GM19463 (cell line): Measurements from ENCODE around the gene HMOX1.
A peak's percentile ranks its signal among the peaks of the same experiment; 100 is the strongest.
"Not testable (repeated sequence)": the region's sequence is repeated elsewhere in the genome, so short reads cannot be mapped to it uniquely, and the experiment has no call there.

ENCODE experiments used
- ATAC-seq: cut with Tn5 transposase; IDR thresholded peaks from one replicate; pipeline ENCODE4 v1.9.1; 2021; ENCODE audit warnings: mild to moderate bottlenecking, moderate library complexity; ENCODE audit not compliant: unreplicated experiment

Gene HMOX1

DNA sequence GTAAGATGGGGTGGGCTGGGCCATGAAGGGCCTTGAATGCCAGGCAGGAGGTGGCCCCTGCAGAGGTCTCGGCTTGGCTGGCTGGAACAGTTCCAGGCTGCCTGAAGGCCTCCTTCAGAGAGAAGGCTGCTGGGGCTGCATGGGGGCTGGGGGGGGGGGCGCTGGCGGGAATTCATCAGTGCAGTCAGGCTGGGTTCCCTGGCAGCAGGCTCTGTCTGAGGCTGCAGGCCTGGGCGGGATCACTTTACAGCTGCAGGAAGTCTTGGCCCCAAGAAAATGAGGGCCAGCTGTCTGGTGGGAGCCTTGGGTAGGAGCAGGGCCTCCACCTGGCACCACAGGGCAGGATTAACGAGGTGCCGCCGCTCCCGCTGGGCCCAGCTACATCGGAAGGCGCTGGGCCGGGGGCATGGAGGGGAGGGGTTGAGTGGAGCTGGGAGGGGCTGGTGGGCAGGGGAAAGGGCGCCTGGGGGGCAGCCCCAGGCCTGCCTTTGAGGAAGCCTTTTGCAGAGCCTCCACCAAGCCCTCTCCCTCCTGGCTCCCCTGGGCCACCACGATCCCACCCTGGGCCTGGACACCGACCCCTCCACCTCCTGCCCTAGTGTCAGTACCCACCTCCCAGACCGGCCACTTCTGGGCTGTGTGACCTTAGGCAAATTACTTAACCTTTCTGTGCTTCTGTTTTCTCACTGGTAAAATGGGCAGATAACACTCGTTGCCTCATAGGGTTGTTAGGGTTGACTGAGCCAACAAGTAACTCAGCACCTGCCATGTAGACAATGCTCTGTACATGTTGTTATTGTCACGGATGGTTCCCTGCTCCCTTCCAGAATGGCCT, 31.0 kb upstream of the HMOX1 start:
- ATAC-seq = no peak

DNA sequence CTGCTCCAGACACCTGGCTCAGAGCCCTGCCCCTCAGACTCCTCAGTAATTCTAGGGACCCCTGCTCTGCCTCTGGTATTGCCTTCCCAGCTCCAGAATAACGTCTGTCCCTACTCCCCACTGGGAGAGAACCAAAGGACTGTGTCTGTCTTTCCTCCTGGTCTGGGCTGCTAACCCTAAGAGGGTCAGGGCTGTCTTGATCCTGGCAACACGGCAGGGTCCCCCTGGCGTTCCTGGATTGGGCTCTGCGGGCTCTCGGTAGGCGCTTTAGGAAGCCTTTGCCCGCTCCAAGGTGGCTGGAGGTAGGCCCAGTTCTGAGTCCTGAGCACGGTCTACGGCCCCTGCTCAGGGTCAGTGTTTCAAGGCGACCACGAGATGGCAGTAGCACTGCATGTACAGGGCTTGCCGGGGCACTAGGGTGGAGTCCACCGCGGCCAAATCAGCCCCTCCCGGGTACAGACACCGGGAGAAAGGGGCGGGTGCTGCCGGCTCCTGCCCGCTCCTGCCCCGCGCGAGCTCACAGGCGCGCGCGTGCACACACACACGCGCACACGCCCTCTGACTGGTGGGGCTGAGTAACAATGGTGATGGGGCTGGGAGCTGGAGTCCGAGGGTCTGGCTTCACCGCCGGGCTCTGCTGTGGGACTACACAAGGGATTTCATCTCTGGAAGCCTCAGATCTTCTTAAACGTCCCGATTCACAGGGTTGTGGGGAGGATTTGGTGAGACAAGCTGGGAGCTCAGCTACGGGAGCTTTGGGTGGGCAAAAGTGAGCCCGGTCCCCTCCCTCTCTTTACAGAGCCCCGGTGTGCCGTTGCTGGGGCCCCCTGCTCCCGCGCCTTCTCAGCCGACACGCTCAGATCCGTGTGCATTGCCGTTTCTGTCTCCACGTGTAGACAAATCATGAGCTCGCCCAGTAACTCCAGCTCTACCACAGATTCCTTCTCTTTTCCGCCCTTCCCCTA, 30.1 kb upstream of the HMOX1 start:
- ATAC-seq = peak; percentile 72

DNA sequence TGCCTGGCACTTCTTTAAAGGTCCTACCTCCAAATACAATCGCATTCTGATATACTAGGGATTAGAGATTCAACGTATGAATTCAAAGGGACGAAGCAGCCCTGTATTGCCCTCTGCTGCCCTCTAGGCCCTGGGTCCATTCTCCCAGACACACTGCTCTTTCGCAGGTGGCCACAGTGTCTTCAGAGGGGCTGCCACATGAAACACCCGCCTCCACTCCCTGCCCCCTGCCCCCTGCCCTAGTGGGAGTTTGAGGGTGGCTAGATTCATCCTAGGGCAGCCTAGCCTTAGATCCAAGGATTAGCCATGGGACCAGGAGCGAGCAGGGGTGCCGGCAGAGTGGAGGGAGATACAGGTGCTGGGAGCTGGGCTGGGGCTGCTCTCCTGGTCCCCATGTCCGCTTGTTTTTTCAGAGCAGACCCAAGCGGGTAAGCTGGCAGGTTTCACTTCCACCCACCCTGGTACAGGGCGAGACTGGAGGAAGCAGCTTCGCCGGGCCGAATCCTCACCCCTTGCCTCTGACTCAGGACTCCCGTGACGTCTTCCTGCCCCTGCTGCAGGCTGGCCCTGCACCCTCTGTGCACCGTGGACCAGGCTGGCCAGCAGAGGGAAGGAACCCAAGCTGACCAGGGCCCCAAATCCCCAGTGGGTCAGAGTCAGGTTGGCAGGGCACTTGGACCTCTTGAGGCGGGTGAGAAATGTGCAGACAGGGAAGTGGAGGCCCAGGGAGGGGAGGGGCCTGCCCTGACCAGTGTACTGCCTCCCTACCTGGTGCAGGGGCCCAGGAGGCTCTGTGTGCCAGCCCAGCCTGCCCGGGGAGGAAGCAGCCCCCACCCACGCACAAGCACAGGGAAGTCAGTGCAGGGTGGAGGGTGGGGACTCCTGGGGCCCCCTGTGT, 28.4 kb upstream of the HMOX1 start:
- peak; percentile 63 for ATAC-seq

DNA sequence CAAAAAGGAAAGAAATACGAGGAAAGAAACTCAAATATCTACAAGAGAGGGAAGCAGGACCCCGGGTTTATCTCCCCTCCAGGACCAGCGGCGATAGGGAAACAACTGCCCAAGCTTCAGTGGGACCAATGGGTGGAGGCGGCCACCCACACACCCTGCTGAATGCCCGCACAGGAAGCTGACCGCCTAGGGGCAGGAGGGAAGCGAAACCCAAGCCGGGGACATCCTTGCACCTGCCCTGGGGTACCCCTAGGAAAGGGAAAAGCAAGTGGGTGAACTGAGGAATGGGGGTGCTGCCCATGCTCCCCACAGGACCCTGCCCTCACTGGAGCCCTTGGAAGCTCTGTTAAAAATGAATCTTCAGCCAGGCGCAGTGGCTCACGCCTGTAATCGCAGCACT, 27.6 kb upstream of the HMOX1 start:
- ATAC-seq = no peak

DNA sequence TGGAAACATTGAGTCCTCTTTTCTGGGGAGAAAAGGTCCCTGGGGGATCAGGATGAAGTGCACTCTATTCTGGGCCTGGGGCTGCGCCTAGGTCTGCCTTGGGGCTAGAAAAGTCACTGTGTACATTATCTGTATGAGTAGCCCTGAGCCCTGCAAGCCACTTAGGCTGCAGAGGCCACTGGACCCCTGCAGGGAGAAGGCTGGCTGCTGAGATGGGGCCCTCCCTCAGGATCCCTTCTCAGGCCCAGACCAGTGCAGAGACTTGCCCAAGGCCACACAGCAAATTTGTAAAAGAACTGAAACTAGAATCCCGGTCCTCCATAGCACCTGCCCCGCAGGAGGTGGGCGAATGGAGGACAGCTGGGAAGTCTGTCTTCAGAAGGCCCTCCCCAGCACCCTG, 26.8 kb upstream of the HMOX1 start:
- no peak for ATAC-seq

DNA sequence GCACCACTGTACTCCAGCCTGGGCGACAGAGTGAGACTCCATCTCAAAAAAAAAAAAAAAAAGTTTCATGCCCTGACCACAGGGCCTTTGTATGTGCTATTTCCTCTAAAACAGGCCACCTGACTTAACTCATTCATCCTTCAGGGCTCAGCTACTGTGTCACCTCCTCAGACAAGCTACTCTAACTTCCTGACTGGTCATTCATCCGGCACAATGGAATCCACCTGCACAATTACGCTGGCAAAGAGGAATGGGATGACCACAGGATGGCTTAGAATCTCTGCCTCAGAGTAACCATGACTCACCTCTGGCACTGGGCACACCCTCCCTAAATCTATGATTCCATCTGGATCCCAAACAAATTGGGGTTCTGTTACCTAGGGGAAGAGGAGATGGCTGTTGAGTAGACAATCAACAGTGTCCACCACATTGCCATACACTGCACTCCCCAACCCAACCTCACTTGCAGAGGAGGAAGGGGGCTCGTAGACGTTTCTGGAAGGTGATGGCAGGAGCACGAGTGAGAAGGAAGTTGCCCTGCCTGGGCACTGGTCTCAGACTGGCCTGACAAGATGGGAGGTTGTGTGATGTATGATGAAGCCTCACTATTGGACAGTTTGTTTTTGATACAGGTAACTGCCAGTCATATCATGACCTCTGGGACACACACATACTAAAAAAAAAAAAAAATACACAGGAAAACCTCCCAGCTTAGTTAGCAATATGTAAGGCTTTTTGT, 22.8 kb upstream of the HMOX1 start:
- no peak for ATAC-seq

DNA sequence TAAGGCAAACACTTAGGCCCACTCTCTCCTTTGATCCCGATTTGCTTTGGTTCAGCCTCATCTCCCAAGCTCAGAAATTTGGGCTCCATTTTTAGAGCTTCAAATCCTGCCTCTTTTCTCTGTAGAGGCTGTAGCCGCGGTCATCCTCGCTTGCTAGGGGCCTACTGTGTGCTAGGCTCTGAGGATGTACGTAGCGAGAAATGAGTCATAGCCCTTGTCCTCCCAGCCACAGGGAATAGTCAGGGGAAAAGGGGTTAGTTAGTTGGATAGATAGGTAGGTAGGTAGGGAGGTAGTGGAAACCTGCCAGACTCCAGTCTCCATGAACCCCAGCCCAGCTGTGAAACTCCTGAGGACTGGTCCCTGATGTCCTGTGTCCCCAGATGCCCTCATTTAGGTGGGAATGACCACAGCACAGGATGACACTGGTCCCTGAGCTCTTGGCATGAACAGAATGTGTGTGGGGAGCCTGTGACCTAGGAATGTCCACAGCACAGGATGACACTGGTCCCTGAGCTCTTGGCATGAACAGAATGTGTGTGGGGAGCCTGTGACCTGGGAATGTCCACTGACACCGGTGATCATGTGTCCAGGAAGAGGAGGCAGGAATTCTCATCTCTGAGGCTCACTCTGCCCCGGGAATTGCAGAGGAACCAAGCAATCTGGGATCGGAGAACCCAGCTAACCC, 21.4 kb upstream of the HMOX1 start:
- no peak for ATAC-seq

DNA sequence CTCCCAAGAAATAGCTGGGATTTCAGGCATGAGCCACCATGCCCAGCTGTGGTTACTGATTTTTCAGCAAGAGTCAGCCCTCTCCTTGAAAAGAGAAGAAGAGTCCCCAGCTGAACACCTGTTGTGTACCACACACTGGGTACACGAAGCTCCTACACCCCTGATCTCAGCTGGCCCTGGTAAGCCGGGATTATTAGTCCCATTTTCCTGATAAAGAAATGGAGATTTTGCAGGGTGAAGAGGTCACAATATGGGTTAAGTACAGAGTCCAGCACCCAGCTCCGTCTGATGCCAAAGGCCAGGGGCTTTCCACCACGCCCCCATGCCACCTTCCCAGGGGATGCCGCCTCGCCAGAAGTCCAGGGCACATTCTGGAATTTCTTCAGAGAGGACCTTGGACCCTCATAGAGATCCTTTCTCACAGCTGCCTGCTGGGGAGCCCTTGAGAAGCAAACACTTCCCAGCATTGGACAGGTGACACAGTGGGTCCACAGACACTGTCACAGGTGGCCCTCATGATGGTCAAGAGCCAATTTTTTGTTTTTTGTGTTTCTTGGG, 19.8 kb upstream of the HMOX1 start:
- no peak for ATAC-seq

DNA sequence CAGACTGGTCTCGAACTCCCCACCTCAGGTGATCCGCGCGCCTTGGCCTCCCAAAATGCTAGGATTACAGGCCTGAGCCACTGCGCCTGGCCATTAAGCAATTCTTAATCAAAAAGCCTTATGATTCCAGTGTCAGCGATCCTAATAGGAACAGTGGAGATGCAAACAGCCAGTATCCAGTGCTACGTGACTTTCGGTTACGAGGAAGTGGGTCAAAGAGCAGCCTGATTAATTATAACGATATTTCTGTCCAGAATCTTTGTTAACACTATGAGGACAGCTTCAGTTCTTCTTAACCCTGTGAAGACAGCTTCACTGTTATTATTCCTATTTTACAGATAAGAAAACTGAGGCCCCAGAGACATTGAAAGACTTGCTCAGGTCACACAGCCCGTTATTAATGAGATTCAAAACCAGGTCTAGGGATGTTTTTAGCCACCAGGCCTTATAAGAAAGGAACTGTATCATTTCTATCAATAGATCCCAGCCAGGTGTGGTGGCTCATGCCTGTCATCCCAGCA, 17.3 kb upstream of the HMOX1 start:
- ATAC-seq = no peak

DNA sequence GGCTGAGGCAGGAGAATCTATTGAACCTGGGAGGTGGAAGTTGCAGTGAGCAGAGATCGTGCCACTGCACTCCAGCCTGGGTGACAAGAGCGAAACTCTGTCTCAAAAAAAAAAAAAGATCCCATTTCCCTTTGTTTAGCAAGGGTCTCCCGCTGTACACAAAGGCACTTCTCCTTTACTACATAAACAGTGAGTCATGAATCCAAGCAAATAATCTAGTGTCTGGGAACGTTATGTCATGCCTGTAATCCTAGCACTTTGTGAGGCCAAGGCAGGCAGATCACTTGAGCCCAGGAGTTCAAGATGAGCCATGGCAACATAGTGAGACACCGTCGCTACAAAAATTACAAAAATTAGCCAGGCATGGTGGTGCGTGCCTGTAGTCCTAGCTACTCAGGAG, 16.7 kb upstream of the HMOX1 start:
- not testable (repeated sequence) for ATAC-seq

DNA sequence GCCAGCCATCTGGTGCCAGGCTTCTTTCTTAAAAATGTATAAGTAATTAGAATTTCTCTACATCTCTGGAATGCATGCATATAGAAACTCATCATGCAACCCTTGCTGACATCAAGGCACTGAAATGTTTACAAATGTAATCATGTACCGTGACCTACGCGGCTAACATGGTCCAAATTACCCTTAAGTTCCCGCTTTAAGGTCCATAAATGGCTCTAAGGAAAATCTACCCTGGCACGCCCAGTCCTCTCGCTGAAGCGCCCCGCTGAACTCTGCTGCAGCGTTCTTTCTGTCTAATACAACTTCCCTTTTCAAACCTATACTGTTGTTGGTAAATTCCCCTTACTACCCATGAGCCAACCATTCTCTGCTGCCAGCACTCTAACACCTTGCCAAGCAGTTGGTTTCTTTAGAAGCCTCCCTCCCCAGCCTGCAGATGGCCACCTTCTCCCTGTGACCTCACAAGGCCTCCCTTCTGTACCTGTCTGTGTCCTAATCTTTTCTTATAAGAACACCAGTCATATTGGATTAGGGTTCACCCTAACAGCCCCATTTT, 13.5 kb upstream of the HMOX1 start:
- ATAC-seq = peak; percentile 53

DNA sequence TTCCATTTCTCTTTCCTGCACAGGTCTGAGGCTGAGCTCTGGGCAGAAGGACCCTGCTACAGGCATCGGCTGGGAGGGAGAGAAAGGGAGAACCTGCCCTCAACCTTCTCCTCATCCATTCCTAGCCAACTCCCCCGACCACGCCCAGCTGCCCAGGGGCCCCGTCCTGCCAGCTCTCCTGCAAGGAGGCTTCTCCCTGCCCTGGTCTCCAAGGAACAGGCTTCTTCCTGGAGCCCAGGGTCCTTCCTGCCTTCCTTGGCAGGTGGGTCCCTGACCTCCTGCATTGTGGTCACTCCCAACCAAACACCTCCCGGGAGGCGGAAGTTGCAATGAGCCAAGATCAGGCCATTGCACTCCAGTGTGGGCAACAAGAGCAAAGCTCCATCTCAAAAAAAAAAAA, 12.5 kb upstream of the HMOX1 start:
- no peak for ATAC-seq

DNA sequence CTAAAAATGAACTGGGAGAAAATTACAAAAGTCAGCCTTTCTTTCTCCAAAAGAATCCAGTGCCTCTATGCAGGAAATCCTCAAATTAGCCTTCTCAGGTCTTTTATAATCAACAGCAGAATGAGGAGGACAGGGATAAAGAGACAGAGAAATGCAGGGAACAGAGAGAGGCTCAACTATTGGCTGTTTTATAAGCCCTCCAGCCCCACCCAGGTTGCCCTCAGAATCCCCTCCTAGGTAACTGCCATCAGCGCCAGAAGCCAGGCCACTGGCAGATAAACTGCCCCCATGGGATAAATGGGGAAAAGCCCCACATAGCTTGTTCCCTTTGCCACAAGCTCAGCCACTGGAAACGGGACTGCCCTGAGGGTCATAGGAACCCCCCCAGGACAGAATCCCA, 10.9 kb upstream of the HMOX1 start:
- ATAC-seq = no peak

DNA sequence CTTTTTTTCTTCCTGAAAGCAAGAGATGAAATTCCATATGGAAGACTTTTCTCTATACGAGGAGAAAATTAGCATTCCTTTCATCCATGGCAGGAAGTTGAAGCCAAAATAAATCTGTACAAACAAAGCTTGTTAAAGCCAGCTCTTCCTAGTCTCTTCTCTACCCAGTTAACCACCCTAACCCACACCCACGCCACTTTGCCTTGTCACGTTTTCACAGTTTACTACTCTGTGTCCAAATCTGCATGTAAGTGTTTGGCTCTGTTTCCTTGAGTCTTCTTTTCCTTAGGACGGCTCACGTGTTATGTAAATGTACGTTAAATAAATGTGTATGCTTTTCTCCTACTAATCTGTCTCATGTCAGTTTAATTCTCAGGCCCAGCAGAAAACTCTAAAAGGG, 7.1 kb upstream of the HMOX1 start:
- ATAC-seq = no peak

DNA sequence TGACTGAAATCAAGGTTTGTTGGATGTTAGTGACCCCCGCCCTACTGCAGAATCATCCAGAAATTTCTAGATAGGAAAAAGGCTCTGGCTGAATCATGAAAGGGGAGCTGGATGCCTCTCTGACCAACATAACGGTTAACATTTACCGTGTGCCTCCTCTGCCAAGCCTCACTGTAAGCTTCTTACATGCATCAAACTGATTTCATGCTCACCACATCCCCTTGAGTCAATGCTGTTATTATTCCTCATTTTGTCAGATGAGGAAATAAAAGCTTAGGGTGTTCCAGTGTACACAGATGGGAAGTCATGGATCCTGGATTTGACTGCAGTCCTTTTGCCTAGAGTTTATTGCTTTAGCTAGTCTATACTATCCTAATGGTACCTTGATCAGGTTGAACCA, 5.9 kb upstream of the HMOX1 start:
- no peak for ATAC-seq

DNA sequence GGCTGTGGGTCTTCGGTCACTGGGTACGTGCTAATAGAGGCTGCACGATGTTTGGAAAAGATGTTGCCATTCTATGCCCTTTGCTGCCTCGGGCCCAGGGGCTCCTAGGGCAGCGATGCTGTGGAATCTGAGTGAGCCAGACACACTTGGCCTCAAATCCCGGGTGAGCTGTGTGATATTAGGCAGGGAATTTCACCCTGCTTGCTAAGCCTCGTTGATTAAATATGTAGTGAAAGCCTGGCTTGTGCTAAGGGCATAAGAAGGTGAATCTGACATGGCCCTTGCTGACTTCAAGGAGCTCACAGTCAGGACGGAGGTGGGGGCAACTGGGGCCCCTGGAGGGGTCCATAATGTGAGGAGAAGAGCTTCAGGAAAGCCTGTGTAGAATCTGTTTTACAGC, 5.4 kb upstream of the HMOX1 start:
- ATAC-seq = no peak

DNA sequence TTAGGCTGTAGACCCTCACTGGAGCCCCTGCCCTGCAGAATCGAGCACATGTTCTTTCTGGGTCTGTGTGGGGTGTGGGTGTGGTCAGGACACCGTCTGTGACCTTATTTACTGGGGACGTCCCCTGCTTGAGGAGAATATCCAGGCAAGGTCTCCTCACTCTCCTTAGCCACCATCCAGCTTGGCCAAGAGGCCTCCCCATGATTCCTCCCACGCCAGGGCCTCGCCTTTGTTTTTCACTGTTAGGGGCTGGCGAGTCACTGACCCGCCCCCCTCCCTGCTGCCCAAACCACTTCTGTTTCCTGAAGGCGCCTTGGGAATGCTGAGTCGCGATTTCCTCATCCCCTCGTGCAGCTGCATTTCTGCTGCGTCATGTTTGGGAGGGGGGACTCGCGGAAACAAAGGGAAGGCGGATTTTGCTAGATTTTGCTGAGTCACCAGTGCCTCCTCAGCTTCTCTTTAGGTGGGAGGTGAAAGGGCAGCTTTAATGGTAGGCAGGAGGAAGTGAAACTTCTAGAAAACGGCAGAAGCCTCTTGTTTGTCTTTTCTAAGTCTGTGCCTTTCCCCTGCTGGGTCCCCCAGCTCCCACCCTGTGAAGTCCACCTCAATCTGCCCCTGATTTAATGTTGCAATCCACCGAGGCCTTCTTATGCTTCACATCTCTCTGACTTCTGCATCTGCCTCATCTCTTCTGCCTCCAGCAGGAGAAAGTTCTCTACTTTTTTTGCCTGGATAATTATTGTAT, 4.0 kb upstream of the HMOX1 start:
- peak; percentile 48 for ATAC-seq

DNA sequence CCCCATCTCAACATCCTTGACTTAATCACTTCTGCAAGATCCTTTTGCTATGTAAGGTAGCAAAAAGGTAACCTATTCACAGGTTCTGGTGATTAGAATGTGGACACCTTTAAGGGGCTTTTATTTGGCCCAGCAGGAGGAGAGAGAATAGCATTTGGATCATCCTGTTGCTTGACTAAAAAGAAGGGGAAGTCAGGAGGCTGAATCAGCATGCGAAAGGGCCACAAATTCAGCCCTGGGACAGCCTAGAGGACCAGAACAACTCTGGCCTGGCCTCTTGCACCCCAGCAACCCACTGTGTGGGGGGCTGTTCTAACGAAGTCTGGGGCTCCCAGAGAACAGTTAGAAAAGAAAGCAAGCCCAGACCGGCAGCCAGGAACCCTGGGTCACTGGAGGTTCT, 3.2 kb upstream of the HMOX1 start:
- no peak for ATAC-seq
